Neuronal stem cell (in vitro differentiated cells): ENCODE data around the gene RPL39.
"Not testable (repeated sequence)": the region's sequence is repeated elsewhere in the genome, so short reads cannot be mapped to it uniquely, and the experiment has no call there.

Experiments
- DNase-seq: peaks from one replicate; pipeline ENCODE4 v3.0.0-alpha.2; 2013; ENCODE audit warnings: low spot score
- H2AFZ ChIP-seq: one replicate; pipeline ENCODE4 v1.6.1; 2013; ENCODE audit warnings: mild to moderate bottlenecking, low read length, inconsistent platforms
- H2AK5ac ChIP-seq: 2 replicates; pipeline ENCODE4 v1.6.1; 2013; ENCODE audit warnings: low read depth, mild to moderate bottlenecking, inconsistent platforms, low read length, moderate library complexity, mixed read lengths
- H2BK120ac ChIP-seq: 2 replicates; pipeline ENCODE4 v1.6.1; 2013; ENCODE audit warnings: low read depth, mild to moderate bottlenecking, inconsistent platforms, low read length, moderate library complexity, mixed read lengths
- H2BK12ac ChIP-seq: one replicate; pipeline ENCODE4 v1.6.1; 2013; ENCODE audit warnings: low read length, inconsistent platforms
- H2BK15ac ChIP-seq: 2 replicates; pipeline ENCODE4 v1.6.1; 2013; ENCODE audit warnings: mild to moderate bottlenecking, low read length, inconsistent platforms, mixed read lengths
- H2BK5ac ChIP-seq: one replicate; pipeline ENCODE4 v1.6.1; 2013; ENCODE audit warnings: inconsistent platforms, mild to moderate bottlenecking, low read length, moderate library complexity
- H3K14ac ChIP-seq: one replicate; pipeline ENCODE4 v1.6.1; 2013; ENCODE audit warnings: low read length, inconsistent platforms
- H3K18ac ChIP-seq: 2 replicates; pipeline ENCODE4 v1.6.1; 2013; ENCODE audit warnings: low read length, inconsistent platforms
- H3K23ac ChIP-seq: 2 replicates; pipeline ENCODE4 v1.6.1; 2013; ENCODE audit warnings: low read depth, mild to moderate bottlenecking, mixed read lengths, low read length, inconsistent platforms; ENCODE audit not compliant: poor library complexity
- H3K27ac ChIP-seq: replicated peaks from 3 replicates; pipeline ENCODE4 v1.5.1; 2013; ENCODE audit warnings: low read length, inconsistent platforms
- H3K27me3 ChIP-seq, 3 experiments: 2 replicates each; pipeline ENCODE4 v1.6.1; 2013; ENCODE audit warnings: low read length in 3 of 3, mild to moderate bottlenecking in 2 of 3, inconsistent platforms in 1 of 3, low read depth in 1 of 3, mixed read lengths in 1 of 3, moderate library complexity in 1 of 3; ENCODE audit not compliant: control insufficient read depth in 3 of 3, insufficient read depth in 3 of 3
- H3K36me3 ChIP-seq, 2 donors: replicated peaks in 1 of 2; 2 replicates each; pipeline ENCODE4 v1.6.1; 2013; ENCODE audit warnings: low read length in 2 of 2; ENCODE audit not compliant: control insufficient read depth in 2 of 2, insufficient read depth in 2 of 2
- H3K4ac ChIP-seq: 2 replicates; pipeline ENCODE4 v1.6.1; 2013; ENCODE audit warnings: inconsistent platforms, mild to moderate bottlenecking, low read length, moderate library complexity
- H3K4me1 ChIP-seq, 2 donors: 1 replicate in 1 of 2; 2 replicates in 1 of 2; pipeline ENCODE4 v1.6.1; 2013; ENCODE audit warnings: low read length in 2 of 2, low read depth in 1 of 2; ENCODE audit not compliant: control insufficient read depth in 2 of 2, insufficient read depth in 1 of 2
- H3K4me2 ChIP-seq: one replicate; pipeline ENCODE4 v1.6.1; 2013; ENCODE audit warnings: mild to moderate bottlenecking, low read length, inconsistent platforms; ENCODE audit not compliant: insufficient read depth, poor library complexity, severe bottlenecking
- H3K4me3 ChIP-seq, 2 donors: 2 replicates each; pipeline ENCODE4 v1.5.1; 2013; ENCODE audit warnings: low read length in 2 of 2, mild to moderate bottlenecking in 2 of 2, inconsistent platforms in 1 of 2, moderate library complexity in 1 of 2
- H3K79me1 ChIP-seq: one replicate; pipeline ENCODE4 v1.6.1; 2013; ENCODE audit warnings: low read depth, mild to moderate bottlenecking, inconsistent platforms, low read length, moderate library complexity
- H3K9ac ChIP-seq: one replicate; pipeline ENCODE4 v1.6.1; 2013; ENCODE audit warnings: mild to moderate bottlenecking, low read depth, low read length, inconsistent platforms; ENCODE audit not compliant: poor library complexity
- H3K9me3 ChIP-seq, 2 donors: replicated peaks in 1 of 2; 2 replicates each; pipeline versions ENCODE3 to v1.6.1; 2013; ENCODE audit warnings: low read length in 2 of 2, mild to moderate bottlenecking in 2 of 2, inconsistent platforms in 1 of 2, low read depth in 1 of 2, mixed read lengths in 1 of 2, moderate library complexity in 1 of 2; ENCODE audit not compliant: control insufficient read depth in 2 of 2, insufficient read depth in 1 of 2
- H4K8ac ChIP-seq: one replicate; pipeline ENCODE4 v1.6.1; 2013; ENCODE audit warnings: low read depth, mild to moderate bottlenecking, inconsistent platforms, low read length, moderate library complexity
- H4K91ac ChIP-seq: one replicate; pipeline ENCODE4 v1.6.1; 2013; ENCODE audit warnings: low read length, low read depth, mild to moderate bottlenecking, inconsistent platforms; ENCODE audit not compliant: poor library complexity
- WGBS, 2 donors: extraction: QIAGEN DNeasy Blood & Tissue Kit; methylation state at CpG; one replicate each; pipeline ENCODE4 v1.1.7; 2013; ENCODE audit warnings: missing lambda C conversion rate in 2 of 2, mixed read lengths in 1 of 2; ENCODE audit not compliant: insufficient read length in 2 of 2, insufficient replicate concordance in 1 of 2; ENCODE audit errors: extremely low coverage in 2 of 2; 5-methylcytosine and 5-hydroxymethylcytosine counted together

Gene RPL39

DNA sequence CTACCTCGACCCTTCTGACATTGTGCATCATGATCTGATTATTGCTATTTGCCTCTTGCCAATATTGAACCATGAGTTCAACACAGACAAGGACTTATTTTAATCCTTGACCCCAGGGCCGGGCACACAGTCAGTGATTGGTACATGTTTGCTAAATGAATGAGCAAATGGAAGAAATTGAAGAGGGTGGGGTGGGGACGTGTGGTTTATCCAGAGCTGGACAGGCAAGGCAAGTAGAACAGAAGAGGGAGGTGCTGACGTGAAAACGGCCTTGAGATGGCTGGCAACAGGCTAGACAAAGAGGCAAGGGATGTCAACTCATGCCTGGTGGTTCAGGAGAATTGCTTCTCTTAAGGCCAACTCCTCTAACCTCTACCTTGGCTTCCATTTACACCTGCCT, 32.8 kb upstream of the RPL39 start:
- H3K18ac ChIP-seq, H4K91ac ChIP-seq, H3K27me3 ChIP-seq: not testable (repeated sequence)

DNA sequence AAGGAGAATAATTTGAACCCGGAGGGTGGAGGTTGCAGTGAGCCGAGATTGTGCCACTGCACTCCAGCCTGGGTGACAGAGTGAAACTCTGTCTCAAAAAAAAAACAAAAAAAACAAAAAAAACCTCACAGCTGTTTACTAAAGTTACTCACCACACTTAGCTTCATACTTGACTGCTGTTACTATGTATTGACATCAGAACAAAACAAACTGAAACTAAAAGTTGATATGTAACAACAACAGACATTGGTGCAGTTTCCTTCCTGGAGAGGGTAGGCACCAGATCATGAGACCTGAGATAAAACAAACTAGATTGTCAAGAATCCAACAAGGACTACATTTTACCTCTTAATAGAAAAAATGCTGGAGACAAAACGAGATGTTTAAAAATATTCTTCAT, 30.3 kb upstream of the RPL39 start:
- H2AFZ ChIP-seq, H3K36me3 ChIP-seq: not testable (repeated sequence)

More for the DNA sequence above, 32.8 kb upstream of the RPL39 start:
- H3K4me2 ChIP-seq, H2BK12ac ChIP-seq, H3K23ac ChIP-seq, H3K4ac ChIP-seq, H2AK5ac ChIP-seq, DNase-seq, H2BK5ac ChIP-seq, H4K8ac ChIP-seq, H3K4me3 ChIP-seq, H3K4me1 ChIP-seq, H3K9me3 ChIP-seq, H3K36me3 ChIP-seq, H2BK15ac ChIP-seq, H3K9ac ChIP-seq, H2AFZ ChIP-seq, H2BK120ac ChIP-seq, H3K27ac ChIP-seq, H3K79me1 ChIP-seq, H3K14ac ChIP-seq: not testable (repeated sequence)
- WGBS, 2 donors = no CpG with 5 or more reads among the region's 5 CpGs

DNA sequence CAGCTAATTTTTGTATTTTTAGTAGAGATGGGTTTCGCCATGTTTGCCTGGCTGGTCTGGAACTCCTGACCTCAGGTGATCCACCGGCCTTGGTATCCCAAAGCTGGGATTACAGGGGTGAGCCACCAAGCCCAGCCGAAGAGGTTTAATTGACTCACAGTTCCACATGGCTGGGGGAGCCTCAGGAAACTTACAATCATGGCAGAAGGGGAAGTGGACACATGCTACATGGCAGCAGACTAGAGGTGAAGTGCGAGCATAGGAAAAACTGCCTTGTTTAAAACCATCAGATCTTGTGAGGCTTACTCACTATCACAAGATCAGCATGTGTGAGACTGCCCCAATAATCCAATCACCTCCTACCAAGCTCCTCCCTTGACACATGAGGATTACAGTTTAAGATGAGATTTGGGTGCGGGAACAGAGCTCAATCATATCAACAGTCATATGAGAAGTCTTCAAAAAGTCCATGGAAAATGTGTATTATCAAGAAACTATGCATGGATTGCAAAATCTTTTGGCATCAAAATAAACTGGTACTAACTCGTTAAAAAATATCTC, 25.8 kb upstream of the RPL39 start:
- Histone ChIP-seq H2AK5ac (no peak overlapping the region), H3K9me3 (no peaks in the 10 kb centered on the region), H3K79me1 (no peaks in the 10 kb centered on the region), H3K4ac (no peak overlapping the region), H3K4me2 (no peak overlapping the region), H3K9ac (no peak overlapping the region), H4K91ac (no peak overlapping the region), H2AFZ (no peak overlapping the region), H3K23ac (no peak overlapping the region), H3K4me3 (no peak overlapping the region), H3K36me3 (no peaks in the 10 kb centered on the region), H3K18ac (no peak overlapping the region), H3K27me3 (no peaks in the 10 kb centered on the region), H4K8ac (no peak overlapping the region), H3K4me1 (no peaks in the 10 kb centered on the region), H3K14ac (no peak overlapping the region), H2BK15ac (no peak overlapping the region), H2BK12ac (no peak overlapping the region), H2BK5ac (no peak overlapping the region), H2BK120ac (no peak overlapping the region), H3K27ac (no peak overlapping the region)
- DNase-seq = no peak
- no CpG with 5 or more reads among the region's 6 CpGs for WGBS, 2 donors

More for the DNA sequence above, 30.3 kb upstream of the RPL39 start:
- H3K4me1 ChIP-seq, H3K4me3 ChIP-seq, H3K27me3 ChIP-seq, H4K8ac ChIP-seq, H3K27ac ChIP-seq, H3K79me1 ChIP-seq, H3K9ac ChIP-seq, H3K18ac ChIP-seq, H2AK5ac ChIP-seq, H3K4me2 ChIP-seq, H2BK5ac ChIP-seq, H3K4ac ChIP-seq, H3K9me3 ChIP-seq, DNase-seq, H4K91ac ChIP-seq, H2BK15ac ChIP-seq, H2BK120ac ChIP-seq, H3K23ac ChIP-seq, H2BK12ac ChIP-seq, H3K14ac ChIP-seq: not testable (repeated sequence)
- WGBS, 2 donors = no CpG with 5 or more reads among the region's 3 CpGs

DNA sequence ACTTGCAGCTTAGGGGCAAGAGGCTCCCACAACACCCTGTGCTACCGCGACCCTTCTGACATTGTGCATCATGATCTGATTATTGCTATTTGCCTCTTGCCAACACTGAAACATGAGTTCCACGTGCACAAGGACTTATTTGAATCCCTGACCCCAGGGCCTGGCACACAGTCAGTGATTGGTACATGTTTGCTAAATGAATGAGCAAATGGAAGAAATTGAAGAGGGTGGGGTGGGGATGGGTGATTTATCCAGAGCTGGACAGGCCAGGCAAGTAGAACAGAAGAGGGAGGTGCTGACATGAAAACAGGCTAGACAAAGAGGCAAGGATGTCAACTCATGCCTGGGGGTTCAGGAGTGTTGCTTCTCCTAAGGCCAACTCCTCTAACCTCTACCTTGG, 24.9 kb upstream of the RPL39 start:
- Histone ChIP-seq H2BK5ac (no peak overlapping the region), H3K4me2 (no peak overlapping the region), H3K9me3 (no peaks in the 10 kb centered on the region), H3K4me3 (no peak overlapping the region), H3K23ac (no peak overlapping the region), H4K91ac (no peak overlapping the region), H2AFZ (no peak overlapping the region), H2BK12ac (no peak overlapping the region), H2BK15ac (no peak overlapping the region), H3K79me1 (no peaks in the 10 kb centered on the region), H4K8ac (no peak overlapping the region), H3K18ac (no peak overlapping the region), H3K27ac (no peak overlapping the region), H3K36me3 (no peaks in the 10 kb centered on the region), H3K27me3 (no peaks in the 10 kb centered on the region), H3K9ac (no peak overlapping the region), H3K4ac (no peak overlapping the region), H3K4me1 (no peaks in the 10 kb centered on the region), H2AK5ac (no peak overlapping the region), H3K14ac (no peak overlapping the region), H2BK120ac (no peak overlapping the region)
- WGBS, 2 donors = no CpG with 5 or more reads among the region's 3 CpGs
- DNase-seq = no peak
